ENCODE data around the gene SLC25A20. TPM values are rescaled to one million over a fixed set of nuclear protein-coding genes. Genes with fewer than 3 reads are reported as not detected.

The SLC25A20 gene
- total RNA-seq, result 16.2 and 19.0 TPM in 2 replicates

GRCh38 chr3:48898383-48899234 lies at the start of gene SLC25A20:
Gene SLC25A20 (minus strand): TSS chr3:48898882. CDS start chr3:48898794, 88 bp downstream.
- DNase-seq (ENCODE audit: low spot score), result peak; percentile 89
- H3K4me3 Mint-ChIP-seq (ENCODE audit: low read depth), result peak within 1 kb of the TSS; percentile 90
- intact Hi-C loops (cut with micrococcal nuclease), result loop anchor here (1.0 to 5.0 kb wide), 2 partner anchors 20 to 51 kb away; partner anchors contain the start of genes ARIH2 and PRKAR2A
- H3K36me3 Mint-ChIP-seq (ENCODE audit: low read depth), result peaks cover 5% of the 10 kb centered on the region
- H3K9me3 Mint-ChIP-seq, result no peaks in the 10 kb centered on the region
- H3K27me3 Mint-ChIP-seq (ENCODE audit: low read depth), result no peaks in the 10 kb centered on the region
- peak within 1 kb of the TSS; percentile 94 for H3K27ac Mint-ChIP-seq
- peaks cover 33% of the 10 kb centered on the region for H3K4me1 Mint-ChIP-seq (ENCODE audit: low read depth)

- H3K4me1 Mint-ChIP-seq (ENCODE audit: low read depth), result peaks cover 29% of the 10 kb centered on the region
- H3K4me3 Mint-ChIP-seq (ENCODE audit: low read depth), result peak overlapping the region; percentile 6
- H3K27me3 Mint-ChIP-seq (ENCODE audit: low read depth), result no peaks in the 10 kb centered on the region
- H3K9me3 Mint-ChIP-seq, result no peaks in the 10 kb centered on the region
- intact Hi-C loops (cut with micrococcal nuclease), result loop anchor here (2.0 kb wide), 1 partner anchor 17 kb away; no protein-coding TSS in a partner anchor
- peak overlapping the region; percentile 83 for H3K27ac Mint-ChIP-seq
- DNase-seq (ENCODE audit: low spot score), result no peak
- H3K36me3 Mint-ChIP-seq (ENCODE audit: low read depth), result peaks cover 27% of the 10 kb centered on the region
Observed at GRCh38 chr3:48945891-48946549, 47.3 kb upstream of the SLC25A20 start.

- H3K9me3 Mint-ChIP-seq, result no peaks in the 10 kb centered on the region
- peaks cover 27% of the 10 kb centered on the region for H3K36me3 Mint-ChIP-seq (ENCODE audit: low read depth)
- peak overlapping the region; percentile 83 for H3K27ac Mint-ChIP-seq
- no peak for DNase-seq (ENCODE audit: low spot score)
- no peaks in the 10 kb centered on the region for H3K27me3 Mint-ChIP-seq (ENCODE audit: low read depth)
- intact Hi-C loops (cut with micrococcal nuclease), result loop anchor here (2.0 kb wide), 1 partner anchor 17 kb away; no protein-coding TSS in a partner anchor
- H3K4me1 Mint-ChIP-seq (ENCODE audit: low read depth), result peaks cover 29% of the 10 kb centered on the region
- H3K4me3 Mint-ChIP-seq (ENCODE audit: low read depth), result no peak overlapping the region
Observed at GRCh38 chr3:48945432-48945831, 46.8 kb upstream of the SLC25A20 start.

- peaks cover 23% of the 10 kb centered on the region for H3K4me1 Mint-ChIP-seq (ENCODE audit: low read depth)
- intact Hi-C loops (cut with micrococcal nuclease), result no loop called here
- no peak overlapping the region for H3K27ac Mint-ChIP-seq
- no peaks in the 10 kb centered on the region for H3K27me3 Mint-ChIP-seq (ENCODE audit: low read depth)
- no peaks in the 10 kb centered on the region for H3K9me3 Mint-ChIP-seq
- no peak for DNase-seq (ENCODE audit: low spot score)
- H3K4me3 Mint-ChIP-seq (ENCODE audit: low read depth), result no peak overlapping the region
- H3K36me3 Mint-ChIP-seq (ENCODE audit: low read depth), result peaks cover 57% of the 10 kb centered on the region
Observed at GRCh38 chr3:48938689-48939088, 40.0 kb upstream of the SLC25A20 start.

GRCh38 chr3:48938156-48938555 lies 39.5 kb upstream of the SLC25A20 start:
- intact Hi-C loops (cut with micrococcal nuclease), result no loop called here
- H3K27me3 Mint-ChIP-seq (ENCODE audit: low read depth), result no peaks in the 10 kb centered on the region
- H3K4me3 Mint-ChIP-seq (ENCODE audit: low read depth), result no peak overlapping the region
- peaks cover 23% of the 10 kb centered on the region for H3K4me1 Mint-ChIP-seq (ENCODE audit: low read depth)
- H3K27ac Mint-ChIP-seq, result peak overlapping the region; percentile 10
- DNase-seq (ENCODE audit: low spot score), result no peak
- no peaks in the 10 kb centered on the region for H3K9me3 Mint-ChIP-seq
- peaks cover 55% of the 10 kb centered on the region for H3K36me3 Mint-ChIP-seq (ENCODE audit: low read depth)

GRCh38 chr3:48935530-48935929 lies 36.8 kb upstream of the SLC25A20 start:
- H3K36me3 Mint-ChIP-seq (ENCODE audit: low read depth), result peaks cover 63% of the 10 kb centered on the region
- H3K9me3 Mint-ChIP-seq, result no peaks in the 10 kb centered on the region
- no peak overlapping the region for H3K27ac Mint-ChIP-seq
- no peak for DNase-seq (ENCODE audit: low spot score)
- H3K27me3 Mint-ChIP-seq (ENCODE audit: low read depth), result no peaks in the 10 kb centered on the region
- no peak overlapping the region for H3K4me3 Mint-ChIP-seq (ENCODE audit: low read depth)
- peaks cover 41% of the 10 kb centered on the region for H3K4me1 Mint-ChIP-seq (ENCODE audit: low read depth)
- intact Hi-C loops (cut with micrococcal nuclease), result no loop called here

GRCh38 chr3:48934333-48934991 lies 35.8 kb upstream of the SLC25A20 start:
- peaks cover 71% of the 10 kb centered on the region for H3K36me3 Mint-ChIP-seq (ENCODE audit: low read depth)

GRCh38 chr3:48931944-48932580 lies 33.4 kb upstream of the SLC25A20 start:
- DNase-seq (ENCODE audit: low spot score), result no peak
- H3K9me3 Mint-ChIP-seq, result no peaks in the 10 kb centered on the region
- H3K4me1 Mint-ChIP-seq (ENCODE audit: low read depth), result peaks cover 60% of the 10 kb centered on the region
- intact Hi-C loops (cut with micrococcal nuclease), result loop anchor here (1.0 kb wide), 1 partner anchor 14 kb away; the partner anchor contains the start of gene ARIH2
- peak overlapping the region; percentile 78 for H3K27ac Mint-ChIP-seq
- H3K4me3 Mint-ChIP-seq (ENCODE audit: low read depth), result no peak overlapping the region
- H3K27me3 Mint-ChIP-seq (ENCODE audit: low read depth), result no peaks in the 10 kb centered on the region
- H3K36me3 Mint-ChIP-seq (ENCODE audit: low read depth), result peaks cover 79% of the 10 kb centered on the region

More at GRCh38 chr3:48934333-48934991, 35.8 kb upstream of the SLC25A20 start:
- Mint-ChIP-seq H3K27ac (no peak overlapping the region), H3K9me3 (no peaks in the 10 kb centered on the region), H3K4me1 (ENCODE audit: low read depth) (peaks cover 48% of the 10 kb centered on the region), H3K4me3 (ENCODE audit: low read depth) (no peak overlapping the region), H3K27me3 (ENCODE audit: low read depth) (no peaks in the 10 kb centered on the region)
- no peak for DNase-seq (ENCODE audit: low spot score)
- intact Hi-C loops (cut with micrococcal nuclease), result no loop called here

- Mint-ChIP-seq H3K36me3 (ENCODE audit: low read depth) (peaks cover 84% of the 10 kb centered on the region), H3K27me3 (ENCODE audit: low read depth) (no peaks in the 10 kb centered on the region), H3K27ac (no peak overlapping the region), H3K4me3 (ENCODE audit: low read depth) (no peak overlapping the region), H3K9me3 (no peaks in the 10 kb centered on the region), H3K4me1 (ENCODE audit: low read depth) (peaks cover 68% of the 10 kb centered on the region)
- intact Hi-C loops (cut with micrococcal nuclease), result no loop called here
- no peak for DNase-seq (ENCODE audit: low spot score)
Observed at GRCh38 chr3:48930590-48930989, 31.9 kb upstream of the SLC25A20 start.

- Mint-ChIP-seq H3K36me3 (ENCODE audit: low read depth) (peaks cover 80% of the 10 kb centered on the region), H3K4me1 (ENCODE audit: low read depth) (peaks cover 64% of the 10 kb centered on the region), H3K27ac (peak overlapping the region; percentile 44), H3K9me3 (no peaks in the 10 kb centered on the region), H3K4me3 (ENCODE audit: low read depth) (peak overlapping the region; percentile 28), H3K27me3 (ENCODE audit: low read depth) (no peaks in the 10 kb centered on the region)
- intact Hi-C loops (cut with micrococcal nuclease), result loop anchor here (2.0 kb wide), 1 partner anchor 15 kb away; no protein-coding TSS in a partner anchor
- DNase-seq (ENCODE audit: low spot score), result no peak
Observed at GRCh38 chr3:48929358-48930035, 30.8 kb upstream of the SLC25A20 start.

- no peaks in the 10 kb centered on the region for H3K9me3 Mint-ChIP-seq
- H3K4me1 Mint-ChIP-seq (ENCODE audit: low read depth), result peaks cover 64% of the 10 kb centered on the region
- intact Hi-C loops (cut with micrococcal nuclease), result loop anchor here (1.0 to 2.0 kb wide), 2 partner anchors 10 to 16 kb away; partner anchors contain the start of gene ARIH2
- H3K27me3 Mint-ChIP-seq (ENCODE audit: low read depth), result no peaks in the 10 kb centered on the region
- peak overlapping the region; percentile 86 for H3K27ac Mint-ChIP-seq
- H3K4me3 Mint-ChIP-seq (ENCODE audit: low read depth), result peak overlapping the region; percentile 51
- no peak for DNase-seq (ENCODE audit: low spot score)
- peaks cover 80% of the 10 kb centered on the region for H3K36me3 Mint-ChIP-seq (ENCODE audit: low read depth)
Observed at GRCh38 chr3:48928679-48929078, 30.0 kb upstream of the SLC25A20 start.
